ENCODE data around the gene ABI3BP.
A peak's percentile ranks its signal among the peaks of the same experiment; 100 is the strongest.

ABI3BP gene

GRCh38 chr3:100717637-100718487 is 275.4 kb downstream of the ABI3BP start:
- no peak for DNase-seq

- no peak for DNase-seq
These were observed 276.2 kb downstream of the ABI3BP start for GRCh38 chr3:100717063-100717462.

GRCh38 chr3:100715176-100715575 is 278.0 kb downstream of the ABI3BP start:
- DNase-seq: no peak

GRCh38 chr3:100710261-100710968 is 282.8 kb downstream of the ABI3BP start:
- DNase-seq: no peak

GRCh38 chr3:100709842-100710260 is 283.4 kb downstream of the ABI3BP start:
- no peak for DNase-seq

GRCh38 chr3:100708989-100709841 is 284.0 kb downstream of the ABI3BP start, which contains the start of gene TFG:
TSS of gene TFG (plus strand) at chr3:100709494. CDS start at chr3:100713686, 4,192 bp downstream.
- DNase-seq: peak; percentile 6 to 73

GRCh38 chr3:100708644-100708988 is 284.6 kb downstream of the ABI3BP start:
- DNase-seq: no peak

GRCh38 chr3:100706365-100706764 is 286.9 kb downstream of the ABI3BP start:
- DNase-seq: no peak

- no peak for DNase-seq
These were observed 289.4 kb downstream of the ABI3BP start for GRCh38 chr3:100703865-100704264.

GRCh38 chr3:100702980-100703345 is 290.3 kb downstream of the ABI3BP start:
- no peak for DNase-seq

- DNase-seq: no peak
These were observed 290.9 kb downstream of the ABI3BP start for GRCh38 chr3:100702082-100702979.

- no peak for DNase-seq
These were observed 292.5 kb downstream of the ABI3BP start for GRCh38 chr3:100700708-100701107.

Measured in cerebellar nuclear complex (tissue), 1 donor.